Measurements from ENCODE around the gene NRXN3.

GRCh38 chr14:79476552-79476951 is 1306.4 kb downstream of the NRXN3 start:
- no peak for TF ChIP-seq CTCF (IDR thresholded peaks at IDR 0.05; ENCODE audit: poor library complexity, severe bottlenecking)
- TF ChIP-seq POLR2AphosphoS5 (IDR thresholded peaks at IDR 0.05): no peak
- TF ChIP-seq EP300 (conservative IDR thresholded peaks at IDR 0.05; ENCODE audit: poor library complexity, severe bottlenecking): peak; percentile 8
